ENCODE data around the gene CPEB3.

CPEB3 gene

DNA sequence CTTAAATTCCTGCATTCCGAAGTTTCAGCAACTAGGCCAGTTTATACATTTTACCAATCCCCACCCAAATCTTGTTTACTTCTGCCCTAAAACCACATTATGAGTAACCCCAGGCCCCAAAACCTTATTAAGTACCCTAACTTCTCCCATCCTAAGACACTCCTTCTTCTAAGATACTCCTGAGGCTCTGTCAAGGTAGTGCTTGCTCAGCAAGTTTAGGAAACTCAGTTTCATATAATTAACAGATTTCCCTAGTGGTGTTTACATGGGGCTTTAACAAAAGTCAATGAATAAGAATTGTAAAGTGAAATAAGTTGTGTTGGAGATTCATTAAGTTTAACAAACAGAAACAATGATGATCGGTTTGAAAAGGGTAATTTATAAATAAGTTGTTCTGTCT lies 77.8 kb downstream of the CPEB3 start:
- DNase-seq (ENCODE audit: low read depth) = no peak

GRCh38 chr10:92208736-92209135 lies 82.1 kb downstream of the CPEB3 start:
- DNase-seq (ENCODE audit: low read depth) = no peak

DNA sequence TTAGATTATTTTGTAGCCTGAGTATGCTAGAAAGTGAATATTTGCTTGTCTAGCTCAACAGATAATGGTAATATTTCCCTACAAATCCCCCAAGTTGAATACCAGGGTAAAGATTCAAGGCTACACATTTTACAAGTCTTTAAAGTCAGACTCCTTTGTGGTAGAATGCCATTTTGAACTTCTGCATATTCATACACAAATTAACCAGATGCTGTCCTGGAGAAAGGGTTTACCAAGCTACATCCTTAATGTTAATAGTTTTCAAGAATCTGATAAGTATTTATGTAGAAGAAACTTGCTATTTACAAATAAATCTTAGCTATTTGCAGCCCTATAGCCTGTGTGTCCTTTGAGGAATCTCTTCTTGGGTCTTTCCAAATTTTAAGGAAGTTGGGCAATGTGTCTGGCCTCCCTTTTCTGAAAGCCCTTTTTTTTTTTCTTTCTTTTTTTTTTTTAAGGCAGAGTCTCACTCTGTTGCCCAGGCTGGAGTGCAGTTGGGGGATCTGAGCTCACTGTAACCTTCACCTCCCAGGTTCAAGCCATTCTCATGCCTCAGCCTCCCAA lies 82.6 kb downstream of the CPEB3 start:
- DNase-seq (ENCODE audit: low read depth) = no peak

- no peak for DNase-seq (ENCODE audit: low read depth)
Measured at GRCh38 chr10:92207061-92207460, 83.8 kb downstream of the CPEB3 start.

DNA sequence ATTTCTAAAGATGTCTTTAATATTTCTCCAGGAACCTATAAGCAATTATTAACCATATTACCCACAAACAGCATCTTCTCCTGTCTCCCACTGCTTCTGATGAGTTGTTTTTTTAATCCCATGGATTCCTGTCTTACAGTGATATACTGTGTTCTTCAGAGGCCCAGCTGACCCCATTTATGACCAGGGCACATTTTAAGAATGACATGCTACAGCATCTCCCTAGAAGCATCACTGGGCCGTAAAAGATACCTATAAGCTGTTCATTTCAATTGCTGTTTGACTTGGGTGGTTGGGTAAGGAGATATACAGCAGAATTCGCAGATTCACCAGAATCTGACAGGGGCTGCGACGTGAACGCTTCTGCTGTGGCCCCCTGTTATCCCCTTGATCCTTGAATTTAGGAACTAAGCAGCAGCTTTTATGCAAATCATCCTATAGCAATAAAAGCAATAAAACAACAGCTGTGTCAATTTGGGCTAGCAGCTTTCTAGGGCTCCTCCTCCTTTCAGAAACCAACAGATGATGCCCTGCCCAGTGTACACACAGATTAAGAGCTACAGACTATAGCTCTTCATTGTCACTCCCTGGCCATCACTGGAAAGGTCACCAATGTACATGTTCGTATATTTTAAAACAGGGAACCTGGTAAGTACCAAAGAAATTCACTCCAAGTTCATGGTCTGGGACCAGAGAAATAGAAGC lies 86.8 kb downstream of the CPEB3 start:
- no peak for DNase-seq (ENCODE audit: low read depth)

DNA sequence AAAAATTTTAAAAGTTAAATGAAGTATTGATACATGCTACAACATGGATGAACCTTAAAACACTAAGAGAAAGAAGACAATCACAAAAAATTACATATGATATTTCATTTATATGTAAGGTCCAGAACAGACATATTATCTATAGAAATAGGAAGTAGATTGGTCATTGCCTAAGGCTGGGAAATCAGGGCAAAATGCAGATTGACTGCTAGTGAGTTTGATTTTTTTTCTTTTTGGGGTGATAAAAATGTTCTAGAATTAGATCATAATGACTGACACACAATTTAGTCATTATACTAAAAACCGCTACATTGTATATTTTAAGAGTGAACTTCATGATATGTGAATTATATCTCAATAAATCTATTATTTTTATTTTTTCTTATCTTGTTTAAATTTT lies 88.3 kb downstream of the CPEB3 start:
- no peak for DNase-seq (ENCODE audit: low read depth)

DNA sequence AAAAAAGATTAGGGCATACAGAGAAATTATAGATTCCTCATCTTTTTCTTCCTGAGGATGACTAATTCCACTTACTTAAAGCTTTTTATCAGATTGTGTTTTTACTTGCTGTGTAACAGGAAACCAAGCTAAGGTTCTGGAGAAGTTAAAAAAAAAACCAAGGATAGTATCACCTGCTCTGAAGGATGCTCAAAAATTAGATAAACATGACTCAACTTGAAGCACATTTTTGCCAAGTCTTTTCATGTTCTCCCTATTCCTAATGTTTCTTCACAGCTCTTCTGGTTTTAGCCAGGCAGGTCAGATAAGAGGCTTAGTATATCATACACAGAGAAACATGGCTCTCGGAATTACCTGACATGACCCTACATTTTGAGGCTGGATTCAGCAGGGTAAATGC lies 90.3 kb downstream of the CPEB3 start:
- no peak for DNase-seq (ENCODE audit: low read depth)

GRCh38 chr10:92187101-92187500 lies 103.8 kb downstream of the CPEB3 start:
- no peak for DNase-seq (ENCODE audit: low read depth)

DNA sequence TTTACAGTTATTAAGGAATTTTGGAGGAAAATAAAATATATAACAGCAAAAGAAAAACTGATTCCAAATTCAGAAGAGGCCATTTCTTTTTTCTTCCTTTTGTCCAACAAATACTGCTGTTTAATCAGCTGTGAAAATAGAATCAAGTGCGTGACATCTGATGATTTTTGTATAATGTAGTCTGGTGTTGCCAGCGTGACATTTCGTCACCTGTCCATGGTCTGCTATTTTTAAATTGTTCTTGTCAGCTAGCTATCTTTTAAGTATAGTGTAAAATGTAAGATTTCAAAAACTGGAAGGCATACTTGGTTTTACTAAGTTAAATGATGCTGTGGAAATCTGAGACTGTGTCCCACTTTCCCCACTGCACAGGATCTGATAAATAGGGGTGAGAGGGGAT lies 105.9 kb downstream of the CPEB3 start:
- DNase-seq (ENCODE audit: low read depth) = no peak

DNA sequence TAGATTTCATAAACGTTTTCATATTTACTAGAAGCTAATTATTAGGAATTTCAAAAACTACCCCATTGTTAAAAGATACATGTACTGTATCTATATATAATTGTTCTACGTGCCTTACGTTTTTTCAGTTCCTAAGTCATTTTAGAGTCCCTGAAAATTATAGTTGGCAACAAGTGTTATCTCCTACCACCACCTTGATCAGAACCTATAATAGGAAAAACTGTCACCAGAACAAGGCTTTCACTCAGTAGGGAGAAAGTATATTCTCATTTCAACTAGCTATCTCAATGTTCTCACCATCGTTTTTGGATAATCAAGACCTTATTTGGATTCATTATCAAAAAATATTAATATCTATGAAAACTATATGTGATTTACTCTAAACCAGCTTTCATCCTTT lies 107.7 kb downstream of the CPEB3 start:
- no peak for DNase-seq (ENCODE audit: low read depth)

DNA sequence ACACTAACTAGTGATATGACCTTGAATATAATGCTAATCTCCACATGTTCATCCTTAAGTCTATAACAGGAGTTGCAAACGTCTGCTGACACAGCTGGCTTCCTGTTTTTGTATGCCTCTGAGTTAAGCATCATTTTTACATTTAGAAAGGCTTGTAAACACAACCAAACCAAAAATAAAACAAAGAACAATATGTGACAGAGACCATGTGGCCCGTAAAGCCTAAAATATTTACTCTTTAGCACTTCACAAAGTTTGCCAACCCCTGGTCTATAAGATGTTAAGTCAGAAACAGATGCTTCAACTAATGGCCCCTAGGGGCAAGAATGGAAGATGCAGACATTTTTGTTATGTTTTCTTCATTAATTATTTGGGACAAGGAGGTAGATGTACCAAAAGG lies 109.3 kb downstream of the CPEB3 start:
- no peak for DNase-seq (ENCODE audit: low read depth)

- DNase-seq (ENCODE audit: low read depth) = no peak
Measured at GRCh38 chr10:92180399-92180798, 110.5 kb downstream of the CPEB3 start.

GRCh38 chr10:92177546-92177945 lies 113.3 kb downstream of the CPEB3 start:
- DNase-seq (ENCODE audit: low read depth) = no peak

DNA sequence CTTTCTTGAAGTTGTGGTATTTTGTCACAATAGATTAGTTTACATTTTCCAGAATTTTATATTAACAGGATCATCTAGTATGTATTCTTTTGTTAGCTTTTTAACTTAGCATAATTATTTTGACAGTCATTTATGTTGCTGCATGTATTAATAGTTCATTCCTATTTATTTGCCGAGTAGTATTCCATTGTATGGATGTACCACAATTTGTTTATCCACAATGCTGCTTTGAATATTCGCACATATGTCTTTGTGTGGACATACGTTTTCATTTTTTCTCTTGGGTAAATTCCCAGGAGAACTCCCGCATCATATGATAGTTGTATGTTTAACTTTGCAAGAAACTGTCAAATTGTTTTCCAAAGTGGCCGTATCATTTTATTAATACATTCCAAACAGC lies 115.7 kb downstream of the CPEB3 start:
- no peak for DNase-seq (ENCODE audit: low read depth)

- DNase-seq (ENCODE audit: low read depth) = no peak
Measured at GRCh38 chr10:92173996-92174395, 116.9 kb downstream of the CPEB3 start.

DNA sequence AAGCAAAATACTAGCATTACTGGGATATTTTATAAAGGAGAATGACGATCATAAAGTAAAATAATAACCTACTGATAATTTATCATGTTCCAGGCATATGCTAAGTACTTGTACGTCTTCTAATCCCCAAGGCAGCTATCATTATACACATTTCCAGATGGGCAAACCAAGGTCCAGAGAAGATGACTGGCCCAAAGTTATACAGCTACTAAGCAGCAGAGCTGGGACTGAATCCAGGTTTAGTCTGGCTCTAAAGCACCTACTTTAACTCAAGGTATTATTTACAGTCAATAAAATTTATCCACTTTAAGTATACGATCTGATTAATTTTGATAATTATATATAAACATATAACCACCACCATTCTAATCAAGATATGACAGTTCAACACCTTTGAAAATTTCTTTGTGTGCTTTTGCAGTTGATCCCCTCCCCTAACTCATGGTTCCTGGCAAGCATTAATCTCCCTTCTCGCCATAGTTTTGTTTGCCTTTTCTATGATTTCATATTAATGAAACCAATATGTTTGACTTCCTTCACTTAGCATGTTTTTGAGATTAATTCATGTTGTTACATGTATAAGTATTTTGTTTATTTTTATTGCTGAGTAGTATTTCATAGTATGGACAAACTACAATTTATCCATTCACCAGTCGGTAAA lies 126.7 kb downstream of the CPEB3 start:
- DNase-seq (ENCODE audit: low read depth) = no peak

GRCh38 chr10:92162541-92162940 lies 128.3 kb downstream of the CPEB3 start:
- DNase-seq (ENCODE audit: low read depth) = no peak

GRCh38 chr10:92156874-92157773 lies 133.8 kb downstream of the CPEB3 start:
- DNase-seq (ENCODE audit: low read depth) = no peak

GRCh38 chr10:92150823-92151222 lies 140.1 kb downstream of the CPEB3 start:
- no peak for DNase-seq (ENCODE audit: low read depth)

DNA sequence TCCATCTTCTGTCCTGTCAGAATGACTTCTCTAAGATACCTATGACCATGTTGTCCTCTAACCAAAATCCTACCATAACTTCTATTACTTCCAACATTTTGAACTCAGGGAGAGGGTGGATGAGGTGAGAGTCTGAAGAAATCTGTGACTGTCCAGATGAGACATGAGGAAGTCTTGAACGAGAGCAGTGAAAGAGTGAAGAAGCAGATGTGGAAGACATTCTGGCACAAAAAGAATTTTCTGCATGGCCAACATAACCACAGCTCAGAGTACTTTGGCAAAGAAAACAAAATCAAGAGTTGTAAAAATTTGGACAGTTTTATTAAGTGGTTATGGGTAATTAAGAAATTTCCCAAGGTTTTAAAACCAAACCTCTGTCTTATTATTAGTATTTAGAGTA lies 141.6 kb downstream of the CPEB3 start:
- no peak for DNase-seq (ENCODE audit: low read depth)

DNA sequence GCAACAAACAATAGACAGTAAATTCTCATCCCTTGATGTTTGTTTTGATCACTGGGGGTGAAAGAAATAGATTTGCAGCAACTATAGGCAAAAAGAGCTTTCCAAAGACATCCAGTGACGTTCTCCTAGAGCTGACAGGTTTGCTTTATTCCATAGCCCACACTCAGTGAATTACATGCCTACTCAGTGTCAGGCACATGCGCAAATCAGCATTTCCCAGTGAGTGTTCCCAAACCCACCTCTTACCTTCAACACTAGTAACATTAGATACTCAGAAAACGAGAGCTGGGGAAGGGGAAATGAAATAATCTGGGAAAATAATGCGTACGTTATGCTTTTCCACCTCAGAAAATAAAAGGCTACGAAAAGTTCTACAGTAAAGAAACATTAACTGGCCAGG lies 144.1 kb downstream of the CPEB3 start:
- no peak for DNase-seq (ENCODE audit: low read depth)

DNA sequence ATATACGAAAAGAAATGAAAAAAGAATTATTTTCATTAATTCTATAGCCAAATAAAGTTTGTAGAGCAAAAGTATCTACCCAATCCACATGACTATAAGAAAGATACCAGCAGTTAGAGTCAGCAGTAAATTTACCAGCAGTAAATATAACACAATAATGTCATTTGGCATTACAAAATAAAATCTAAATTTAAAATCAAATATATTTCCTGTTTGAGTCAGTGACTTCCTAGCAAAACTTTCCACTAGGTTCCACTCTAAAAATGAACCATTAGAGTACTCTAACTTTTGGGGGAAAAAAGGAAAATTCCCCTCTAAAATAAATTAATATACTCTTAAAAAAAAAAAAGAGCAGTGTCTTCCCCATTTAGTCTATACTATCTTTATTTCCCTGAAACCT lies 144.8 kb downstream of the CPEB3 start:
- DNase-seq (ENCODE audit: low read depth) = no peak

- DNase-seq (ENCODE audit: low read depth) = no peak
Measured at GRCh38 chr10:92142949-92143348, 147.9 kb downstream of the CPEB3 start.
